Neural progenitor cell (in vitro differentiated cells): ENCODE results near the gene TMEM39B. TPM values are rescaled to one million over a fixed set of nuclear protein-coding genes. Genes with fewer than 3 reads are reported as not detected.

Experiments used
- DNase-seq: peaks from one replicate; pipeline ENCODE4 v3.0.0-alpha.2; 2016; ENCODE audit warnings: low spot score
- H2AFZ ChIP-seq: fragments of 200-600 bp; sonication (generic); replicated peaks from 2 replicates; pipeline ENCODE4 v1.6.1; 2016; ENCODE audit warnings: antibody characterized with exemption
- H3F3A ChIP-seq: fragments of 200-600 bp; sonication (generic); 2 replicates; pipeline ENCODE4 v1.6.1; 2016; ENCODE audit warnings: antibody characterized with exemption, low read depth
- H3K27ac ChIP-seq: fragments of 200-600 bp; sonication (generic); 2 replicates; pipeline ENCODE4 v1.5.1; 2016; ENCODE audit warnings: mild to moderate bottlenecking
- H3K27me3 ChIP-seq: fragments of 200-600 bp; sonication (generic); 2 replicates; pipeline ENCODE4 v1.6.1; 2016; ENCODE audit warnings: mild to moderate bottlenecking, moderate library complexity
- H3K36me3 ChIP-seq: fragments of 200-600 bp; sonication (generic); 2 replicates; pipeline ENCODE4 v1.5.1; 2016
- H3K4me1 ChIP-seq: fragments of 200-600 bp; sonication (generic); 2 replicates; pipeline ENCODE4 v1.6.1; 2016; ENCODE audit warnings: mixed run types
- H3K4me2 ChIP-seq: fragments of 200-600 bp; sonication (generic); 2 replicates; pipeline ENCODE4 v1.6.1; 2016
- H3K4me3 ChIP-seq: fragments of 200-600 bp; sonication (generic); 2 replicates; pipeline ENCODE4 v1.5.1; 2016
- H3K79me2 ChIP-seq: fragments of 200-600 bp; sonication (generic); 2 replicates; pipeline ENCODE4 v1.6.1; 2016; ENCODE audit warnings: low read depth
- H3K9ac ChIP-seq: fragments of 200-600 bp; sonication (generic); 2 replicates; pipeline ENCODE4 v1.6.1; 2016
- H3K9me3 ChIP-seq: fragments of 200-600 bp; sonication (generic); 2 replicates; pipeline ENCODE4 v1.5.1; 2016; ENCODE audit warnings: low read depth
- H4K20me1 ChIP-seq: fragments of 200-600 bp; sonication (generic); 2 replicates; pipeline ENCODE4 v1.6.1; 2016; ENCODE audit warnings: low read depth
- H3K27ac Mint-ChIP-seq: 3 replicates; pipeline ENCODE4 v1.8.0; 2021; ENCODE audit warnings: mixed read lengths
- H3K27me3 Mint-ChIP-seq: 2 replicates; pipeline ENCODE4 v1.8.0; 2022; ENCODE audit warnings: low read depth, mild to moderate bottlenecking, inconsistent platforms, moderate library complexity, mixed read lengths; ENCODE audit not compliant: insufficient read depth
- H3K36me3 Mint-ChIP-seq: 3 replicates; pipeline ENCODE4 v1.8.0; 2021; ENCODE audit warnings: mixed read lengths
- H3K4me1 Mint-ChIP-seq: 3 replicates; pipeline ENCODE4 v1.8.0; 2021; ENCODE audit warnings: mixed read lengths
- H3K4me3 Mint-ChIP-seq: 3 replicates; pipeline ENCODE4 v1.8.0; 2021; ENCODE audit warnings: mild to moderate bottlenecking, moderate library complexity, mixed read lengths
- H3K9me3 Mint-ChIP-seq: 3 replicates; pipeline ENCODE4 v1.8.0; 2020; ENCODE audit warnings: mixed read lengths
- EZH2 ChIP-seq: fragments of 200-600 bp; sonication (generic); IDR thresholded peaks from 2 replicates; pipeline ENCODE4 v1.6.1; 2017; ENCODE audit warnings: antibody characterized with exemption, mild to moderate bottlenecking, moderate library complexity
- EZH2phosphoT487 ChIP-seq: fragments of 200-600 bp; sonication (generic); IDR thresholded peaks from 2 replicates; pipeline ENCODE4 v1.6.1; 2017; ENCODE audit warnings: antibody characterized with exemption
- microRNA-seq: library from miRNA; unstranded; fragments of <30 nt; microRNA quantifications from one replicate; pipeline ENCODE4, GENCODE V29; 2016
- small RNA-seq: library from RNA; depleted of rRNA; stranded (forward); fragments of <200 nt; gene quantifications from one replicate; pipeline ENCODE3, GENCODE V24; 2015
- total RNA-seq: library from RNA; depleted of rRNA; stranded (reverse); fragments of >200 nt; gene quantifications from 2 replicates; pipeline ENCODE4 v1.2.3, GENCODE V29; 2015; ENCODE audit warnings: low replicate concordance
- TF ChIP-seq, protein P1 (sequence below): fragments of 200-600 bp; sonication (generic); IDR thresholded peaks from 2 replicates; pipeline ENCODE4 v1.5.1; 2017; ENCODE audit warnings: antibody characterized with exemption, mild to moderate bottlenecking

The TMEM39B gene
- total RNA-seq, 1 donor from 2014 or later, result 2.3 TPM

DNA sequence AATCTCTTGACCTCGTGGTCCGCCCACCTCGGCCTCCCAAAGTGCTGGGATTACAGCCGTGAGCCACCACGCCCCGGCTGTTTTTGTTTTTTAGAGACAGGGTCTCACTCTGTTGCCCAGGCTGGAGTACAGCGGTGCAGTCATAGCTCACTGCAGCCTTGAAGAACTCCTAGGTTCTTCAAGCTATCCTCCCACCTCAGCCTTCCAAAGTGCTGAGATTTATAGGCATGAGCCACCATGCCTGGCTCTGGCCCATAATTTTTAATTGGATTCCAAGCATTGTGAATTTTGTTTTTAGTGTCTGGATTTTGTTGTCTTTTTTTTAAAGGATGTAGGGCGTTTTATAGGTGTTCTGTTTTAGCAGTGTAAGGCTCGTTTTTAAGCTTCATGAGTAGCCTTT is 78.1 kb downstream of the TMEM39B start:
- H3K4me3 Mint-ChIP-seq, result no peak overlapping the region
- Histone ChIP-seq H3F3A (peaks cover 15% of the 10 kb centered on the region), H3K27ac (peak overlapping the region; percentile 76), H3K4me2 (peak overlapping the region; percentile 21), H3K4me1 (peaks cover 11% of the 10 kb centered on the region), H4K20me1 (peaks cover 8% of the 10 kb centered on the region), H3K9ac (no peak overlapping the region), H3K4me3 (no peak overlapping the region), H3K36me3 (no peaks in the 10 kb centered on the region), H3K9me3 (no peaks in the 10 kb centered on the region), H3K27me3 (no peaks in the 10 kb centered on the region), H2AFZ (no peak overlapping the region), H3K79me2 (peaks cover 85% of the 10 kb centered on the region)
- H3K36me3 Mint-ChIP-seq, result peaks cover 11% of the 10 kb centered on the region
- peaks cover 9% of the 10 kb centered on the region for H3K4me1 Mint-ChIP-seq
- no peak for TF ChIP-seq EZH2
- TF ChIP-seq EZH2phosphoT487, result no peak
- TF ChIP-seq, protein P1, sequence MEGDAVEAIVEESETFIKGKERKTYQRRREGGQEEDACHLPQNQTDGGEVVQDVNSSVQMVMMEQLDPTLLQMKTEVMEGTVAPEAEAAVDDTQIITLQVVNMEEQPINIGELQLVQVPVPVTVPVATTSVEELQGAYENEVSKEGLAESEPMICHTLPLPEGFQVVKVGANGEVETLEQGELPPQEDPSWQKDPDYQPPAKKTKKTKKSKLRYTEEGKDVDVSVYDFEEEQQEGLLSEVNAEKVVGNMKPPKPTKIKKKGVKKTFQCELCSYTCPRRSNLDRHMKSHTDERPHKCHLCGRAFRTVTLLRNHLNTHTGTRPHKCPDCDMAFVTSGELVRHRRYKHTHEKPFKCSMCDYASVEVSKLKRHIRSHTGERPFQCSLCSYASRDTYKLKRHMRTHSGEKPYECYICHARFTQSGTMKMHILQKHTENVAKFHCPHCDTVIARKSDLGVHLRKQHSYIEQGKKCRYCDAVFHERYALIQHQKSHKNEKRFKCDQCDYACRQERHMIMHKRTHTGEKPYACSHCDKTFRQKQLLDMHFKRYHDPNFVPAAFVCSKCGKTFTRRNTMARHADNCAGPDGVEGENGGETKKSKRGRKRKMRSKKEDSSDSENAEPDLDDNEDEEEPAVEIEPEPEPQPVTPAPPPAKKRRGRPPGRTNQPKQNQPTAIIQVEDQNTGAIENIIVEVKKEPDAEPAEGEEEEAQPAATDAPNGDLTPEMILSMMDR, result no peak
- peaks cover 2% of the 10 kb centered on the region for H3K27me3 Mint-ChIP-seq
- peaks cover 24% of the 10 kb centered on the region for H3K9me3 Mint-ChIP-seq
- no peak for DNase-seq
- H3K27ac Mint-ChIP-seq, result no peak overlapping the region

DNA sequence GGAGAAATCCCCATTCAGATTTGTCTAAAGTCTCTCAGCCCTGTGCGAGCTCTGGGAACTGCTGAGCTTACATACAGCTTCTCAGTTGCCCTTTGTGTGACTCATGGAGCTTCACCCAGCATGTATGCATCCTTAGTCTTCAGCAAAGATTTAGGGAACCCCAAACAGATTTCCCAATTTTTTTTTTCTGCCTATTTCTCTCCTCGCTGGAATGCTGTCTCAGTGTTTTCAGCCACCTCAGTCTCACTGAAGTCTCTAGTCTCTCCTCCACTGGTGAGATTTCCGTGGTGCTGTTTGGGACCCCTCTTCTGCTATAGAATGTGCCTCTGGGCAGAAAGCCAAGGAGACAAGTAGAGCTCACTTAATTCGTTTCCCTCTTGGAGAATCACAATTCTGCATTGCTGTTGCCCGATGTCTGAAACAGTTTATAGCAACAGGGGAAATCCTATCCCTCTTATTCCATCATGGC is 78.6 kb downstream of the TMEM39B start:
- H4K20me1 ChIP-seq, result peaks cover 8% of the 10 kb centered on the region
- peaks cover 9% of the 10 kb centered on the region for H3K4me1 Mint-ChIP-seq
- H3K79me2 ChIP-seq, result peaks cover 80% of the 10 kb centered on the region
- H3K9me3 ChIP-seq, result no peaks in the 10 kb centered on the region
- peaks cover 2% of the 10 kb centered on the region for H3K27me3 Mint-ChIP-seq
- TF ChIP-seq, protein P1, result no peak
- TF ChIP-seq EZH2 (no peak), EZH2phosphoT487 (no peak)
- H3K4me3 ChIP-seq, result no peak overlapping the region
- H3K4me1 ChIP-seq, result peaks cover 11% of the 10 kb centered on the region
- H2AFZ ChIP-seq, result no peak overlapping the region
- no peak overlapping the region for H3K9ac ChIP-seq
- DNase-seq, result peak; percentile 55
- H3K27me3 ChIP-seq, result no peaks in the 10 kb centered on the region
- H3K4me3 Mint-ChIP-seq, result no peak overlapping the region
- peaks cover 10% of the 10 kb centered on the region for H3K36me3 Mint-ChIP-seq
- peak overlapping the region; percentile 21 for H3K4me2 ChIP-seq
- peaks cover 21% of the 10 kb centered on the region for H3K9me3 Mint-ChIP-seq
- H3K36me3 ChIP-seq, result no peaks in the 10 kb centered on the region
- peak overlapping the region; percentile 76 for H3K27ac ChIP-seq
- H3F3A ChIP-seq, result peaks cover 15% of the 10 kb centered on the region
- peak overlapping the region; percentile 14 for H3K27ac Mint-ChIP-seq

Small RNA genes within 50 kb of the gene (microRNA-seq; reads per million reads assigned to microRNA genes)
- gene MIR5585, result not detected

Small RNA genes within 50 kb of the gene (small RNA-seq; reads per million reads assigned to genes)
- not detected for gene MIR5585
- gene RF00017, result not detected

Other genes with a start within 250 kb of the TMEM39B start
- 211 and 540 TPM in 2 replicates for gene PTP4A2, start 134.6 kb upstream of the TMEM39B start, total RNA-seq
- gene KHDRBS1, start 59.1 kb upstream of the TMEM39B start, total RNA-seq, result 159 and 201 TPM in 2 replicates
- gene KPNA6, start 35.1 kb downstream of the TMEM39B start, total RNA-seq, result 58.5 and 69.3 TPM in 2 replicates
- gene TXLNA, start 106.7 kb downstream of the TMEM39B start, total RNA-seq, result 37.2 and 51.0 TPM in 2 replicates
- 6.5 and 16.4 TPM in 2 replicates for gene CCDC28B, start 127.7 kb downstream of the TMEM39B start, total RNA-seq
- gene IQCC, start 132.7 kb downstream of the TMEM39B start, total RNA-seq, result 5.6 and 5.8 TPM in 2 replicates
- gene DCDC2B, start 136.2 kb downstream of the TMEM39B start, total RNA-seq, result not detected in 2 replicates
- 6.0 and 13.7 TPM in 2 replicates for gene TMEM234, start 149.4 kb downstream of the TMEM39B start, total RNA-seq
- 204 and 220 TPM in 2 replicates for gene EIF3I, start 149.5 kb downstream of the TMEM39B start, total RNA-seq
- gene FAM167B, start 174.3 kb downstream of the TMEM39B start, total RNA-seq, result 0.17 and 5.3 TPM in 2 replicates
- gene LCK, start 178.3 kb downstream of the TMEM39B start, total RNA-seq, result 0.32 and 0.77 TPM in 2 replicates
- 129 and 145 TPM in 2 replicates for gene HDAC1, start 219.1 kb downstream of the TMEM39B start, total RNA-seq